Cardiac atrium fibroblast (primary cell): Measurements from ENCODE around the gene ATP6V0A1. TPM values are rescaled to one million over a fixed set of nuclear protein-coding genes. Genes with fewer than 3 reads are reported as not detected.

Source experiments
- total RNA-seq: library from RNA; depleted of rRNA; stranded (reverse); fragments of >200 nt; gene quantifications from 2 replicates; pipeline ENCODE4 v1.2.3, GENCODE V29; 2015

ATP6V0A1 gene
- 20.6 and 22.4 TPM in 2 replicates for total RNA-seq

GRCh38 chr17:42458497-42459255, at the start of gene ATP6V0A1:
TSS of gene ATP6V0A1 (plus strand) at chr17:42458878. CDS start at chr17:42460895, 2,017 bp downstream.

GRCh38 chr17:42422958-42423712, 35.5 kb upstream of the ATP6V0A1 start, which contains the start of gene CAVIN1:
TSS of gene CAVIN1 (minus strand) at chr17:42423256. CDS start at chr17:42423097, 159 bp downstream.

GRCh38 chr17:42536048-42536371, 77.3 kb downstream of the ATP6V0A1 start, which contains the start of gene NAGLU:
TSS of gene NAGLU (plus strand) at chr17:42536241. CDS start at chr17:42536273, 32 bp downstream.

GRCh38 chr17:42552736-42553135, 94.1 kb downstream of the ATP6V0A1 start, which contains the start of gene HSD17B1:
TSS of gene HSD17B1 (plus strand) at chr17:42552923. CDS start at chr17:42552934, 11 bp downstream.

GRCh38 chr17:42561897-42562387, 103.3 kb downstream of the ATP6V0A1 start, which contains the start of gene COASY:
TSS of gene COASY (plus strand) at chr17:42562148. CDS start at chr17:42562623, 475 bp downstream.

GRCh38 chr17:42566883-42567573, 108.3 kb downstream of the ATP6V0A1 start, which contains the start of gene MLX:
TSS of gene MLX (plus strand) at chr17:42567100. CDS start at chr17:42567125, 25 bp downstream.

Other genes starting within 250 kb of the ATP6V0A1 start
- gene STAT5B, start 182.5 kb upstream of the ATP6V0A1 start, total RNA-seq: 20.6 and 22.9 TPM in 2 replicates
- 27.3 and 34.0 TPM in 2 replicates for gene STAT5A, start 170.4 kb upstream of the ATP6V0A1 start, total RNA-seq
- 128 and 160 TPM in 2 replicates for gene STAT3, start 70.4 kb upstream of the ATP6V0A1 start, total RNA-seq
- gene CAVIN1, start 35.6 kb upstream of the ATP6V0A1 start, total RNA-seq: 781 and 918 TPM in 2 replicates
- 68.9 and 84.5 TPM in 2 replicates for gene NAGLU, start 77.4 kb downstream of the ATP6V0A1 start, total RNA-seq
- 2.1 and 6.0 TPM in 2 replicates for gene HSD17B1, start 94.0 kb downstream of the ATP6V0A1 start, total RNA-seq
- 15.7 and 33.8 TPM in 2 replicates for gene COASY, start 103.3 kb downstream of the ATP6V0A1 start, total RNA-seq
- 30.8 and 35.6 TPM in 2 replicates for gene MLX, start 108.2 kb downstream of the ATP6V0A1 start, total RNA-seq
- 1.6 and 2.2 TPM in 2 replicates for gene PSMC3IP, start 118.9 kb downstream of the ATP6V0A1 start, total RNA-seq
- gene RETREG3, start 150.5 kb downstream of the ATP6V0A1 start, total RNA-seq: 48.9 and 51.7 TPM in 2 replicates
- 43.9 and 57.3 TPM in 2 replicates for gene TUBG1, start 150.8 kb downstream of the ATP6V0A1 start, total RNA-seq
- gene TUBG2, start 200.4 kb downstream of the ATP6V0A1 start, total RNA-seq: 10.9 and 11.2 TPM in 2 replicates
- 19.6 and 19.9 TPM in 2 replicates for gene PLEKHH3, start 218.1 kb downstream of the ATP6V0A1 start, total RNA-seq
- 1.3 and 7.8 TPM in 2 replicates for gene CCR10, start 223.0 kb downstream of the ATP6V0A1 start, total RNA-seq
- 25.3 and 49.4 TPM in 2 replicates for gene CNTNAP1, start 223.7 kb downstream of the ATP6V0A1 start, total RNA-seq